Hepatocyte (in vitro differentiated cells): ENCODE results near the gene RASAL2. TPM values are rescaled to one million over a fixed set of nuclear protein-coding genes. Genes with fewer than 3 reads are reported as not detected.

Experiments
- DNase-seq: peaks from one replicate; pipeline ENCODE4 v3.0.0-alpha.2; 2016; ENCODE audit warnings: low spot score
- H2AFZ ChIP-seq: fragments of 200-600 bp; sonication (generic); 2 replicates; pipeline ENCODE4 v1.6.0; 2016; ENCODE audit warnings: antibody characterized with exemption, mild to moderate bottlenecking
- H3K27ac ChIP-seq: fragments of 200-600 bp; sonication (generic); 2 replicates; pipeline ENCODE4 v1.5.1; 2016; ENCODE audit warnings: mild to moderate bottlenecking
- H3K27me3 ChIP-seq: fragments of 200-600 bp; sonication (generic); 2 replicates; pipeline ENCODE4 v1.6.1; 2016
- H3K36me3 ChIP-seq: fragments of 200-600 bp; sonication (generic); replicated peaks from 2 replicates; pipeline ENCODE4 v1.5.1; 2016; ENCODE audit warnings: low read depth; ENCODE audit not compliant: insufficient read depth
- H3K4me1 ChIP-seq: fragments of 200-600 bp; sonication (generic); 2 replicates; pipeline ENCODE4 v1.5.1; 2016; ENCODE audit warnings: mild to moderate bottlenecking, moderate library complexity; ENCODE audit not compliant: insufficient read depth
- H3K4me2 ChIP-seq: fragments of 200-600 bp; sonication (generic); 2 replicates; pipeline ENCODE4 v1.6.0; 2016
- H3K4me3 ChIP-seq: fragments of 200-600 bp; sonication (generic); 2 replicates; pipeline ENCODE4 v1.5.1; 2016; ENCODE audit warnings: mild to moderate bottlenecking
- H3K79me2 ChIP-seq: fragments of 200-600 bp; sonication (generic); 2 replicates; pipeline ENCODE4 v1.6.0; 2017; ENCODE audit warnings: mild to moderate bottlenecking
- H3K9me2 ChIP-seq: fragments of 200-600 bp; sonication (generic); replicated peaks from 2 replicates; pipeline ENCODE4 v1.6.0; 2017; ENCODE audit warnings: mild to moderate bottlenecking; ENCODE audit not compliant: insufficient read depth
- H3K9me3 ChIP-seq: fragments of 200-600 bp; sonication (generic); 2 replicates; pipeline ENCODE4 v1.5.1; 2016; ENCODE audit warnings: low read depth, mild to moderate bottlenecking
- H4K20me1 ChIP-seq: fragments of 200-600 bp; sonication (generic); 2 replicates; pipeline ENCODE4 v1.6.0; 2016; ENCODE audit warnings: mild to moderate bottlenecking; ENCODE audit not compliant: insufficient read depth, poor library complexity, severe bottlenecking
- CTCF ChIP-seq: fragments of 200-600 bp; sonication (generic); IDR thresholded peaks from 2 replicates; pipeline ENCODE4 v1.5.1; 2016; ENCODE audit warnings: antibody characterized with exemption, mild to moderate bottlenecking; ENCODE audit not compliant: poor library complexity
- EZH2 ChIP-seq: fragments of 200-600 bp; sonication (generic); IDR thresholded peaks from 2 replicates; pipeline ENCODE4 v1.6.1; 2016; ENCODE audit warnings: antibody characterized with exemption, mild to moderate bottlenecking, borderline replicate concordance
- EZH2phosphoT487 ChIP-seq: fragments of 200-600 bp; sonication (generic); IDR thresholded peaks from one replicate; pipeline ENCODE4 v1.6.1; 2018; ENCODE audit warnings: antibody characterized with exemption, mild to moderate bottlenecking, low read depth, moderate library complexity; ENCODE audit not compliant: unreplicated experiment, severe bottlenecking
- WGBS: methylation state at CpG from one replicate; pipeline ENCODE4 v1.1.6; 2016; ENCODE audit warnings: low lambda C conversion rate; ENCODE audit errors: missing lambda C conversion rate; 5-methylcytosine and 5-hydroxymethylcytosine counted together
- polyA plus RNA-seq: library from polyadenylated mRNA; unstranded; fragments of >200 nt; fragmentation: Nextera tagmentation; extraction: Ambion mirVana; gene quantifications from 2 replicates; pipeline ENCODE4 v1.2.1, GENCODE V29; 2016
- total RNA-seq: library from RNA; depleted of rRNA; stranded (reverse); fragments of >200 nt; gene quantifications from 2 replicates; pipeline ENCODE4 v1.2.3, GENCODE V29; 2014

RASAL2 gene
- total and polyA plus RNA-seq, 2 experiments from 2014 or later = 8.7 to 24.0 TPM

GRCh38 chr1:178160736-178161475 lies 67.0 kb downstream of the RASAL2 start:
- no peak overlapping the region for H2AFZ ChIP-seq
- no peaks in the 10 kb centered on the region for H3K9me3 ChIP-seq
- H3K36me3 ChIP-seq = no peaks in the 10 kb centered on the region
- DNase-seq = no peak
- H4K20me1 ChIP-seq = no peaks in the 10 kb centered on the region
- H3K27me3 ChIP-seq = no peaks in the 10 kb centered on the region
- WGBS = 78% methylated on average over 6 of the region's 6 CpGs
- H3K4me2 ChIP-seq = no peak overlapping the region
- no peaks in the 10 kb centered on the region for H3K9me2 ChIP-seq
- H3K79me2 ChIP-seq = peaks cover 61% of the 10 kb centered on the region
- H3K4me3 ChIP-seq = no peak overlapping the region
- H3K4me1 ChIP-seq = no peaks in the 10 kb centered on the region
- no peak for TF ChIP-seq EZH2phosphoT487
- no peak for TF ChIP-seq EZH2
- no peak for TF ChIP-seq CTCF
- no peak overlapping the region for H3K27ac ChIP-seq

- H3K36me3 ChIP-seq = no peaks in the 10 kb centered on the region
- H3K79me2 ChIP-seq = peaks cover 61% of the 10 kb centered on the region
- no peak overlapping the region for H3K27ac ChIP-seq
- no peaks in the 10 kb centered on the region for H3K9me3 ChIP-seq
- 84% methylated on average over 2 of the region's 2 CpGs for WGBS
- no peak for DNase-seq
- no peak overlapping the region for H3K4me3 ChIP-seq
- H2AFZ ChIP-seq = no peak overlapping the region
- no peaks in the 10 kb centered on the region for H4K20me1 ChIP-seq
- no peak overlapping the region for H3K4me2 ChIP-seq
- no peak for TF ChIP-seq CTCF
- no peak for TF ChIP-seq EZH2
- TF ChIP-seq EZH2phosphoT487 = no peak
- H3K27me3 ChIP-seq = no peaks in the 10 kb centered on the region
- H3K9me2 ChIP-seq = no peaks in the 10 kb centered on the region
- H3K4me1 ChIP-seq = no peaks in the 10 kb centered on the region
These were observed 67.6 kb downstream of the RASAL2 start for GRCh38 chr1:178161516-178161915.

- Histone ChIP-seq H3K4me2 (no peak overlapping the region), H3K4me3 (no peak overlapping the region), H3K79me2 (peaks cover 42% of the 10 kb centered on the region), H3K9me2 (no peaks in the 10 kb centered on the region), H3K27me3 (no peaks in the 10 kb centered on the region), H4K20me1 (no peaks in the 10 kb centered on the region), H3K27ac (no peak overlapping the region), H3K9me3 (no peaks in the 10 kb centered on the region), H3K4me1 (no peaks in the 10 kb centered on the region), H2AFZ (no peak overlapping the region), H3K36me3 (no peaks in the 10 kb centered on the region)
- no peak for DNase-seq
- TF ChIP-seq EZH2phosphoT487 = no peak
- 100% methylated on average over 1 of the region's 1 CpG for WGBS
These were observed 71.3 kb downstream of the RASAL2 start for GRCh38 chr1:178165196-178165595.

- Histone ChIP-seq H3K9me2 (no peaks in the 10 kb centered on the region), H3K4me1 (no peaks in the 10 kb centered on the region), H3K4me3 (no peak overlapping the region), H3K4me2 (no peak overlapping the region), H2AFZ (no peak overlapping the region), H3K36me3 (no peaks in the 10 kb centered on the region), H3K9me3 (no peaks in the 10 kb centered on the region), H3K79me2 (peaks cover 52% of the 10 kb centered on the region), H3K27me3 (no peaks in the 10 kb centered on the region), H4K20me1 (no peaks in the 10 kb centered on the region), H3K27ac (no peak overlapping the region)
- DNase-seq = no peak
- TF ChIP-seq EZH2phosphoT487 (no peak), CTCF (no peak), EZH2 (no peak)
- 44% methylated on average over 1 of the region's 1 CpG for WGBS
These were observed 72.6 kb downstream of the RASAL2 start for GRCh38 chr1:178166429-178167024.
